Osteocyte (in vitro differentiated cells): ENCODE results near the gene PCGF2. TPM values are rescaled to one million over a fixed set of nuclear protein-coding genes. Genes with fewer than 3 reads are reported as not detected.
A peak's percentile ranks its signal among the peaks of the same experiment; 100 is the strongest.

Experiments used
- DNase-seq: peaks from one replicate; pipeline ENCODE4 v3.0.0; 2021; ENCODE audit warnings: mixed read lengths; ENCODE audit not compliant: unreplicated experiment; ENCODE audit errors: extremely low spot score
- H3K27ac Mint-ChIP-seq: one replicate; pipeline ENCODE4 v1.8.0; 2021; ENCODE audit warnings: mild to moderate bottlenecking, mixed read lengths; ENCODE audit not compliant: unreplicated experiment
- H3K27me3 Mint-ChIP-seq: one replicate; pipeline ENCODE4 v1.8.0; 2021; ENCODE audit warnings: mixed read lengths; ENCODE audit not compliant: unreplicated experiment
- H3K36me3 Mint-ChIP-seq: one replicate; pipeline ENCODE4 v1.8.0; 2021; ENCODE audit warnings: mixed read lengths; ENCODE audit not compliant: unreplicated experiment
- H3K4me1 Mint-ChIP-seq: one replicate; pipeline ENCODE4 v1.8.0; 2021; ENCODE audit warnings: mixed read lengths; ENCODE audit not compliant: unreplicated experiment
- H3K4me3 Mint-ChIP-seq: one replicate; pipeline ENCODE4 v1.8.0; 2021; ENCODE audit warnings: mild to moderate bottlenecking, moderate library complexity, mixed read lengths; ENCODE audit not compliant: unreplicated experiment
- H3K9me3 Mint-ChIP-seq: one replicate; pipeline ENCODE4 v1.8.0; 2021; ENCODE audit warnings: mixed read lengths; ENCODE audit not compliant: unreplicated experiment
- total RNA-seq: library from RNA; stranded (reverse); gene quantifications from 2 replicates; pipeline ENCODE4 v1.2.1, GENCODE V29; 2021
- TF ChIP-seq, protein P1 (sequence below): fragments of 200-600 bp; sonication (generic); IDR thresholded peaks from 2 replicates; pipeline ENCODE4 v1.5.0; 2021; ENCODE audit warnings: antibody characterized with exemption, mild to moderate bottlenecking, moderate library complexity

PCGF2 gene
- total RNA-seq, 1 donor from 2014 or later = 66.9 TPM

DNA sequence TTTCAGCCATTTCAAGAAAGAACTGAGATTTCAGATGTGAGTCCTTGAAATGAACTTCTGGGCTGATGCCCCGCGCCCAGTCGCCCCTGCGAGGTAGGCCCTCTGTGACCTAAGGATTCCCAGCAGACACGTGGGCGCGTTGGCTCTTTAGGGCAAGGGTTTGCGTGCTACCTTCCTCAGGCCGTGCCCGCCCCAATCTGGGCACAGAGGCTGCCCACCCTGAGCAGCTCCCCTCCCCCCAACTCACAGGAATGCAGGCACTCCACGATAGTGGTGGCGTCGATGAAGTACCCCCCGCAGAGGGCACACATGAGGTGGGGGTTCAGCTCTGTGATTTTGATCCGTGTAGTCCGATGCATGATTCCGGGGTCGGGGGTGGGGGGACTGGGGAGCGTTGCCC lies 8.1 kb downstream of the PCGF2 start:
- Mint-ChIP-seq H3K9me3 (no peaks in the 10 kb centered on the region), H3K36me3 (peaks cover 17% of the 10 kb centered on the region), H3K4me1 (peaks cover 39% of the 10 kb centered on the region), H3K4me3 (no peak overlapping the region), H3K27ac (no peak overlapping the region), H3K27me3 (no peaks in the 10 kb centered on the region)
- DNase-seq = no peak
- TF ChIP-seq, protein P1, sequence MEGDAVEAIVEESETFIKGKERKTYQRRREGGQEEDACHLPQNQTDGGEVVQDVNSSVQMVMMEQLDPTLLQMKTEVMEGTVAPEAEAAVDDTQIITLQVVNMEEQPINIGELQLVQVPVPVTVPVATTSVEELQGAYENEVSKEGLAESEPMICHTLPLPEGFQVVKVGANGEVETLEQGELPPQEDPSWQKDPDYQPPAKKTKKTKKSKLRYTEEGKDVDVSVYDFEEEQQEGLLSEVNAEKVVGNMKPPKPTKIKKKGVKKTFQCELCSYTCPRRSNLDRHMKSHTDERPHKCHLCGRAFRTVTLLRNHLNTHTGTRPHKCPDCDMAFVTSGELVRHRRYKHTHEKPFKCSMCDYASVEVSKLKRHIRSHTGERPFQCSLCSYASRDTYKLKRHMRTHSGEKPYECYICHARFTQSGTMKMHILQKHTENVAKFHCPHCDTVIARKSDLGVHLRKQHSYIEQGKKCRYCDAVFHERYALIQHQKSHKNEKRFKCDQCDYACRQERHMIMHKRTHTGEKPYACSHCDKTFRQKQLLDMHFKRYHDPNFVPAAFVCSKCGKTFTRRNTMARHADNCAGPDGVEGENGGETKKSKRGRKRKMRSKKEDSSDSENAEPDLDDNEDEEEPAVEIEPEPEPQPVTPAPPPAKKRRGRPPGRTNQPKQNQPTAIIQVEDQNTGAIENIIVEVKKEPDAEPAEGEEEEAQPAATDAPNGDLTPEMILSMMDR = no peak

DNA sequence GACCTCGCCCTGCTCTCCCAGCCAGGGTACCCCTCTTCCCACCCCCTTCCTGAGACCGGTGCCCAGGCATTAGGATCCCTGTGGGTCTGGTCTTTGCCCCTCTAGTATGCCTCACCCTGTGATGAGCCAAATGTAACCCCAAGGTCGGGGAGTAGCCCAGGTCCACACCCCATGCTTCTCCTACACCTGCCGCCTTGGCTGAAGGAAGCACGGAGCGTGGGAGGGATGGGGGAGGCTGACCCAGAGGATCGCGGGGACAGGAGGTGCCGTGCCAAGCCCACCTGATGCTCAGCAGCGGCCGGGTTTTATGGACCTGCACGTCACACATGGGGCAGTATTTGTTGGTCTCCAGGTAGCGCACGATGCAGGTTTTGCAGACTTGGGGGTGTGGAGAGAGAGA lies 8.8 kb downstream of the PCGF2 start:
- Mint-ChIP-seq H3K27me3 (no peaks in the 10 kb centered on the region), H3K9me3 (no peaks in the 10 kb centered on the region), H3K27ac (no peak overlapping the region), H3K36me3 (peaks cover 18% of the 10 kb centered on the region), H3K4me1 (peaks cover 34% of the 10 kb centered on the region), H3K4me3 (no peak overlapping the region)
- DNase-seq = no peak
- TF ChIP-seq, protein P1 = no peak

DNA sequence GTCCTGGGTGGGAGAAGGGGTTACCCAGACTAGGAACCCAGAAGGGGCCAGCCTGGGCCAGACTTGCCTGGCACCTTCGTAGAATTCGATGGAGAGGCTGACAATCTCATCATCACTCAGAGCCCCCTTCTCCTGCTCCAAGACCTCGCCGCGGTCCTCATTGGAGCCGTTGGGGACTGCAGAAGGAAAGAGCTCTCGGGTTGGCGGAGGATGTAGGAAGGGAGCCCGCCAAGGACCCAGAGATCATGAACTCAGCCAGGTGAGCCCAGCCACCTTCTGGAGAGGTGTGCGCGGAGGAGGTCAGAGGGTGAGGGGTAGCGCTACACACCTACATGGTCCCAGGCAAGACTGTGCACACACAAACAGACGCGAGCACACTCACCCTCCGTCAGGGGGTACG lies 9.4 kb downstream of the PCGF2 start:
- Mint-ChIP-seq H3K9me3 (no peaks in the 10 kb centered on the region), H3K36me3 (peaks cover 18% of the 10 kb centered on the region), H3K27ac (no peak overlapping the region), H3K4me3 (no peak overlapping the region), H3K27me3 (no peaks in the 10 kb centered on the region), H3K4me1 (peaks cover 29% of the 10 kb centered on the region)
- TF ChIP-seq, protein P1 = no peak
- no peak for DNase-seq

DNA sequence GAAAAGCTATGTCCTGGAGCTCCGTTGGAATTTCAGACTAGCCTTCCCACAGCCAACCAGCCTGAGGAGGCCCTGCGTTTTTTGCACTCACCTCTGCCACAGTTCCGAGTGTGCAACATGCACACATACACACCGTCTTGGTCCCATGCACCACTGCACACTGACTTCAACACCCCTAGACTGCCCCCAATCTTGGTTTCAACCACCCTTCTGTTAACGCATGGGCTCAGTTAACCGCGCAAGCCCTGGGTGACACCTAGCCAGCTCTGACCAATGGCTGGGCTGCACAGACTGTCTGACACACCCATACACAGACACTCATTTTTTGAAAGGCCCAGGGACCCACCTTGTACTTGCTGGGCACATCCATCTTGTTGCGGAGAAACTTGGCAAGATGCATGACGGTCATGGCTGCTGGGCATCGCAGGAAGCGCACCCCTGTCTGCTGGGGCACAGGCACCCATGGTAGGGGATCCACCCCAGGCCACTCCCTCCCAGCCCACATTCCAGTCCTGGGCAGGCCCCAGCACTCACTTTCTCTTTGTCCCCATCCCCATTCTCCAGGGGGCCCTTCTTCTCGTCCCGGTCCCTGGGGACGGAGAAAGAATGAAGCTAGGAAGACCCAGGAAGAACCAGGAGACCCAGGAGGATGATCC lies 10.0 kb downstream of the PCGF2 start:
- no peaks in the 10 kb centered on the region for H3K9me3 Mint-ChIP-seq
- TF ChIP-seq, protein P1 = no peak
- DNase-seq = no peak
- no peak overlapping the region for H3K27ac Mint-ChIP-seq
- H3K4me3 Mint-ChIP-seq = no peak overlapping the region
- H3K36me3 Mint-ChIP-seq = peaks cover 20% of the 10 kb centered on the region
- peaks cover 24% of the 10 kb centered on the region for H3K4me1 Mint-ChIP-seq
- no peaks in the 10 kb centered on the region for H3K27me3 Mint-ChIP-seq

DNA sequence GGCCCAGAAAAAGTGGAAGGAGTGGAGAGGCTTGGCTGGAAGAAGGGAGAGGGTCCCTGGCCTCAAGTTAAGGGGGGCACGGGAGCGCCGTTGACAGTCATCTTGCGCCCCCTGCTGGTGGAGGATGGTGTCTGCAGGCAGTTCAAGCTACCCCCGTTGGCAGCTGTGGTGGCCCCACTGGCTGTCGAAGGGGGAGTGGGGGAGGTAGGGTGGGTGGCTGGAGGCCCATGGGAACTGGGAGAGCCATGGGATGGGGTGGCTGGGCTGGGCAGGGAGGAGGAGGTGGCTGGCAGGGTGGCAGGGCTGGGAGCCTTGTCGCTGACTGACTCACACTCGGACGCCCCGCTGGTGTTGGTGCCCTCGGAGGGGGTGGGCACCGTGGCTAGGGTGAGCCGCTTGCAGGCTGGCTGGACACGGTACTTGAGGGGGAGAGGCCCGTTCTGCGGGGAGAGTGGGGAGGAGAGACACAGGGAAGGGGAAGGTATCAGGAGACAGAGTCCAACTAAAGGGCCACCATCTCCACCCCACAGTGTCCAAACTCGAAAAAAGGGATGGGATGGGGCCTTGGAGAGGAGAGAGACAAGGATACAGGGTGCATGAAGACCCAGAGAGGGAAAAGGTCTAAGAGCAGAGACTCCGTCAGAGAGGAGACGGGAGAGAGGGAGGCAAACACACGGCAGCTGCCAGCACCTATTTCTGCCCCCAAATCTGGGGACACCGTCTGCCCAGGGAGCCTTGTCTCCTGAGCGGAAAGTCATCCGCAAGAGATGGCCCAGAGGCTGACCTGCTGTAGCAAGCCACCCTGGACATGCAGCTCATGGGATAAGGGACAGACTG lies 12.8 kb downstream of the PCGF2 start:
- Mint-ChIP-seq H3K36me3 (peaks cover 22% of the 10 kb centered on the region), H3K9me3 (no peaks in the 10 kb centered on the region), H3K27ac (peak overlapping the region; percentile 27), H3K27me3 (no peaks in the 10 kb centered on the region), H3K4me3 (no peak overlapping the region), H3K4me1 (peaks cover 24% of the 10 kb centered on the region)
- DNase-seq = no peak
- TF ChIP-seq, protein P1 = peak; percentile 85
